Parathyroid adenoma (tissue), 2 donors: Measurements from ENCODE around the gene MMP17.

ENCODE experiments used
- H2AFZ ChIP-seq: fragments of 300-600 bp; sonication (generic); one replicate; pipeline ENCODE4 v1.7.0; 2017; ENCODE audit warnings: antibody characterized with exemption, mild to moderate bottlenecking
- H3K27ac ChIP-seq: fragments of 300-600 bp; sonication (generic); one replicate; pipeline ENCODE4 v1.7.0; 2017
- H3K27me3 ChIP-seq: fragments of 300-600 bp; sonication (generic); one replicate; pipeline ENCODE4 v1.7.0; 2017; ENCODE audit warnings: low read length; ENCODE audit not compliant: control insufficient read depth, insufficient read depth
- H3K36me3 ChIP-seq: fragments of 300-600 bp; sonication (generic); one replicate; pipeline ENCODE4 v1.7.0; 2017; ENCODE audit warnings: low read length; ENCODE audit not compliant: control insufficient read depth, insufficient read depth
- H3K4me1 ChIP-seq: fragments of 300-600 bp; sonication (generic); one replicate; pipeline ENCODE4 v1.7.0; 2017; ENCODE audit warnings: control low read depth
- H3K4me2 ChIP-seq: fragments of 300-600 bp; sonication (generic); one replicate; pipeline ENCODE4 v1.7.0; 2017; ENCODE audit warnings: low read length
- H3K4me3 ChIP-seq: fragments of 300-600 bp; sonication (generic); one replicate; pipeline ENCODE4 v1.7.0; 2017; ENCODE audit warnings: low read depth, low read length
- H3K79me2 ChIP-seq: fragments of 300-600 bp; sonication (generic); one replicate; pipeline ENCODE4 v1.7.0; 2017; ENCODE audit warnings: control low read depth
- H3K9ac ChIP-seq: fragments of 300-600 bp; sonication (generic); one replicate; pipeline ENCODE4 v1.7.0; 2017; ENCODE audit warnings: mild to moderate bottlenecking
- H3K9me3 ChIP-seq: fragments of 300-600 bp; sonication (generic); one replicate; pipeline ENCODE4 v1.7.0; 2017; ENCODE audit warnings: low read length; ENCODE audit not compliant: control insufficient read depth
- CTCF ChIP-seq: fragments of 300-600 bp; sonication (generic); IDR thresholded peaks from one replicate; pipeline ENCODE4 v1.7.0; 2017; ENCODE audit warnings: antibody characterized with exemption, mild to moderate bottlenecking
- donor health status: primary hyperparathyroidism.

Gene MMP17

GRCh38 chr12:131894981-131895639 is 66.9 kb downstream of the MMP17 start:
- peak overlapping the region; percentile 99 for H3K27ac ChIP-seq
- H3K9me3 ChIP-seq = no peaks in the 10 kb centered on the region
- peak overlapping the region; percentile 57 for H3K4me3 ChIP-seq
- H3K4me1 ChIP-seq = peaks cover 13% of the 10 kb centered on the region
- H3K9ac ChIP-seq = peak overlapping the region; percentile 83
- H3K4me2 ChIP-seq = peak overlapping the region; percentile 100
- H3K79me2 ChIP-seq = peaks cover 22% of the 10 kb centered on the region
- no peaks in the 10 kb centered on the region for H3K36me3 ChIP-seq
- H3K27me3 ChIP-seq = no peaks in the 10 kb centered on the region
- no peak for TF ChIP-seq CTCF
- H2AFZ ChIP-seq = peak overlapping the region; percentile 82

GRCh38 chr12:131895640-131896079 is 67.5 kb downstream of the MMP17 start:
- H3K4me1 ChIP-seq = peaks cover 13% of the 10 kb centered on the region
- H3K27ac ChIP-seq = peak overlapping the region; percentile 99
- H3K79me2 ChIP-seq = peaks cover 28% of the 10 kb centered on the region
- H3K4me2 ChIP-seq = peak overlapping the region; percentile 100
- H3K36me3 ChIP-seq = no peaks in the 10 kb centered on the region
- H3K4me3 ChIP-seq = peak overlapping the region; percentile 57
- H3K9me3 ChIP-seq = no peaks in the 10 kb centered on the region
- no peaks in the 10 kb centered on the region for H3K27me3 ChIP-seq
- peak overlapping the region; percentile 82 for H2AFZ ChIP-seq
- no peak for TF ChIP-seq CTCF
- peak overlapping the region; percentile 83 for H3K9ac ChIP-seq

GRCh38 chr12:131896080-131896810 is 68.1 kb downstream of the MMP17 start:
- no peaks in the 10 kb centered on the region for H3K36me3 ChIP-seq
- peaks cover 34% of the 10 kb centered on the region for H3K79me2 ChIP-seq
- peak overlapping the region; percentile 99 for H3K27ac ChIP-seq
- no peaks in the 10 kb centered on the region for H3K27me3 ChIP-seq
- H3K4me3 ChIP-seq = peak overlapping the region; percentile 57
- H2AFZ ChIP-seq = peak overlapping the region; percentile 82
- peak overlapping the region; percentile 100 for H3K4me2 ChIP-seq
- H3K4me1 ChIP-seq = peaks cover 13% of the 10 kb centered on the region
- no peaks in the 10 kb centered on the region for H3K9me3 ChIP-seq
- TF ChIP-seq CTCF = no peak
- H3K9ac ChIP-seq = peak overlapping the region; percentile 83

- H3K4me1 ChIP-seq = peaks cover 18% of the 10 kb centered on the region
These were observed 68.6 kb downstream of the MMP17 start for GRCh38 chr12:131896811-131897270.

More at GRCh38 chr12:131896811-131897270, 68.6 kb downstream of the MMP17 start:
- Histone ChIP-seq H3K27me3 (no peaks in the 10 kb centered on the region), H3K9ac (peak overlapping the region; percentile 81), H2AFZ (peak overlapping the region; percentile 82), H3K9me3 (no peaks in the 10 kb centered on the region), H3K79me2 (peaks cover 40% of the 10 kb centered on the region), H3K4me2 (peak overlapping the region; percentile 100), H3K36me3 (no peaks in the 10 kb centered on the region), H3K27ac (peak overlapping the region; percentile 99), H3K4me3 (peak overlapping the region; percentile 57)
- no peak for TF ChIP-seq CTCF
